Activated T-helper 1 cell treated with anti-CD3 and anti-CD28 coated beads, Interleukin-2, amount 50 U/mL, for 16 hours (primary cell): Measurements from ENCODE around the gene ENOSF1.
"Not testable (repeated sequence)": the region's sequence is repeated elsewhere in the genome, so short reads cannot be mapped to it uniquely, and the experiment has no call there.

ENCODE experiments used
- DNase-seq, 2 donors: peaks; one replicate each; pipeline ENCODE4 v3.0.0-alpha.2; 2020; ENCODE audit warnings: low read depth in 1 of 2, low spot score in 1 of 2

ENOSF1 gene

GRCh38 chr18:712401-713134 lies at the start of gene ENOSF1:
ENOSF1 (minus strand) TSS chr18:712630; CDS start chr18:712587, 43 bp downstream.
- peak; percentile 42 to 74 for DNase-seq

- DNase-seq, result not testable (repeated sequence)
Measured at GRCh38 chr18:759864-760263, 47.4 kb upstream of the ENOSF1 start.

- DNase-seq, result no peak
Measured at GRCh38 chr18:755506-755905, 43.1 kb upstream of the ENOSF1 start.

- DNase-seq, result no peak
Measured at GRCh38 chr18:754656-755055, 42.2 kb upstream of the ENOSF1 start.

- DNase-seq, result no peak
Measured at GRCh38 chr18:750456-750855, 38.0 kb upstream of the ENOSF1 start.

- no peak for DNase-seq
Measured at GRCh38 chr18:744832-745597, 32.6 kb upstream of the ENOSF1 start.

GRCh38 chr18:741931-742512 lies 29.6 kb upstream of the ENOSF1 start:
- DNase-seq, result no peak

- no peak for DNase-seq
Measured at GRCh38 chr18:732371-732770, 19.9 kb upstream of the ENOSF1 start.

- no peak for DNase-seq
Measured at GRCh38 chr18:731185-731584, 18.8 kb upstream of the ENOSF1 start.

- DNase-seq, result no peak
Measured at GRCh38 chr18:730692-731091, 18.3 kb upstream of the ENOSF1 start.

- not testable (repeated sequence) for DNase-seq
Measured at GRCh38 chr18:730120-730519, 17.7 kb upstream of the ENOSF1 start.

- no peak for DNase-seq
Measured at GRCh38 chr18:725646-726045, 13.2 kb upstream of the ENOSF1 start.

GRCh38 chr18:723541-724080 lies 11.2 kb upstream of the ENOSF1 start:
- DNase-seq, result no peak

GRCh38 chr18:717003-717402 lies 4.6 kb upstream of the ENOSF1 start:
- DNase-seq, result no peak

- DNase-seq, result no peak
Measured at GRCh38 chr18:715626-716025, 3.2 kb upstream of the ENOSF1 start.

GRCh38 chr18:713135-713490 lies 683 bp upstream of the ENOSF1 start:
- no peak for DNase-seq

GRCh38 chr18:711657-712400 lies 601 bp downstream of the ENOSF1 start:
- peak; percentile 25 to 60 for DNase-seq

- DNase-seq, result no peak
Measured at GRCh38 chr18:711310-711656, 1.1 kb downstream of the ENOSF1 start.

GRCh38 chr18:710418-711300 lies 1.8 kb downstream of the ENOSF1 start:
- no peak for DNase-seq

- DNase-seq, result no peak
Measured at GRCh38 chr18:709771-710170, 2.7 kb downstream of the ENOSF1 start.
